NCI-H748 (cell line): Measurements from ENCODE around the gene CPNE5.

Experiments
- DNase-seq: peaks from one replicate; lab custom pipeline; 2025; ENCODE audit not compliant: unreplicated experiment; lab: John Stamatoyannopoulos, UW

Gene CPNE5

DNA sequence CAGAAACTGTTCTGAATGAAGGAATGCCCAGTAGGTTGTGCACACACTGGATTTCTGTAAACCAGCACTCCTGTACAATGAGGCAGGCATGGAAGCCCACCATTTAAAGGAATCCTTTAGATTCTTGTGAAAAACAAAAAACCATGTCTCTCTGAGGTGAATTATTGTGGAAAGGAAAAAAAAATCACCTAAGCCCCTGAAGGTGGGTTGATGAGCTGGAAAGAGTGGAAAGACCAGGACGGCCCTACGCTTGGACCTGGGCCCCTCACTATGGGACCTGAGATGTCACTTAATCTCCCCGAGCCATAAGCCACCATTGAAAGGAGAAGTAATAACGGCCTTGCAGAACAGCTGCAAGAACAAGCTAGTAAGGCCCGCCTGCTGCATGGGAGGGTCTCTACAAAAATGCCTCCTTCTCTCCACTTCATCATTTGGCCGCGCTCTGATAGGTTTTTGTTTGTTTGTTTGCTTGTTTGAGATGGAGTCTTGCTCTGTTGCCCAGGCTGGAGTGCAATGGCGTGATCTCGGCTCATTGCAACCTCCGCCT, 72.8 kb downstream of the CPNE5 start:
- DNase-seq = no peak

DNA sequence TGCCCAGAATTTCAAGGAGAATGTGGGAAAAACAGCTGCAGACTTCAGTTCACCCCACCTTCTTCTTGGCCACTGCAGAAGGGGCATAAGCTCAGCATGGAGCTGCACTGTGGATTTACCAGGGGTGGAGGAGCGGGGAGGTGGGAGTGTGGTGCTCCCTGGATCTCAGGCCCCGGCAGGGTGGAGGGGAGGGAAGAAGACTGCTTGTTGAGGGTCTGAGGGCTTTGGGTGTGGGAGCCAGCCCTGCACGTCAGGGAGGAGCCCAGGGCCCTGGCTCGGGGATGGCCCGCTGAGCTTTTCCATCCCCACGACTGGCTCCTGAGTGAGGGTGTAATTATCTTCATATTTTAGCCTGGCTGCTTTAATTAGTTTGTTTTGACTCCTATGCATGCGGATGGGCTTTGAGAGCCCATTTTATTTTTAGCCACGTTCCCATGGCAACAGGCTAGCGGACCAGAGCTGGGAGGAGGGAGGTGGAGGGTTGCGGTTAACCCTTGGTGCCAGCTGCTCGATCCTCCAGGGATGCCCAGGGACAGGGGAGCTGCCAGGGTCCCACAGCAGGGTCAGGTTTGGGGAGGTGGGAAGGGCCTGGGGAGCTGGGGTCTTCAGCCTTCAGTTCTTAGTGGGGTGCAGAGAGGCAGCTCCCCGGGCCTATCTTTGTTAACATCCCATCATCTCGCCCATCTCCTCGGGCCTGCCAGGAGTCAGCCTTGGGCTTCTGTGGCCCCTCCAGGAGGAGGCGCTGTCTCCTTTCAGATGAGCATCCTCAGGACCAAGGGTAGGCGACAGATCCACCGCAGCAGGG, 73.4 kb downstream of the CPNE5 start:
- peak; percentile 95 for DNase-seq

DNA sequence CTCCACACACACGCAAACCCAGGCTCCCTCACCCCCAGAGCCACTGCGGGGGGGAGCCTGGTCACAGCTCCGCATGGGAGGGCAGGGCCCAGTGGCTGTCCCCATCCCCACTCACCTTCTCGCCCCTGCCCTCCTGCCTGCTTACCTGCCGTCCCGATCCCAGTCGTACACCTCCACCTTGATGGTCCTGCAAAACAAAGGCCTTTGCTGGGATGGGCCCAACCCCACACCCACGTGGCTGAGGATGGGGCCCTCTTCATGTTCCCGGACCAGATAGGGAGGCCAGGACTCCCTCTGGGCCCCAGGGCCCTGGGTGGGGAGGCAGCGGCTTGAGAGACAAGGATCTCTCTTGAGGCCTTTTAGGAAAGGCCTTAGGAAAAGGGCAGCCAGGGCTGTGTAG, 74.1 kb downstream of the CPNE5 start:
- DNase-seq = no peak

DNA sequence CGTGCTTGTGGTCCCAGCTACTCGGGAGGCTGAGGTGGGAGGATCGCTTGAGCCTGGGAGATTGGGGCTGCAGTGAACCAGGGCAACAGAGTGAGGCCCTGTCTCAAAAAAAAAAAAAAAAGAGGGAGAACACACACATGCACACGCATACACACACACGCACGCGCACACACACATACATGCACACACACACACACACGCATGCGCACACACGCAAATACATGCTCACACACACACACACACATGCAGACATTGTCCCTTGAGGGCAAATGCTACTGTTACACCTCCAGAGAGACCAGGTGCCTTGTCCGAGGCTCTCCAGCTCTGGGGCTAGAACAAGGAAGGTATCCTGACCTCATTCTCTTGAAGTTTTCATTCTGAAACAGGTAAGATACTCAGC, 77.1 kb downstream of the CPNE5 start:
- DNase-seq = no peak

DNA sequence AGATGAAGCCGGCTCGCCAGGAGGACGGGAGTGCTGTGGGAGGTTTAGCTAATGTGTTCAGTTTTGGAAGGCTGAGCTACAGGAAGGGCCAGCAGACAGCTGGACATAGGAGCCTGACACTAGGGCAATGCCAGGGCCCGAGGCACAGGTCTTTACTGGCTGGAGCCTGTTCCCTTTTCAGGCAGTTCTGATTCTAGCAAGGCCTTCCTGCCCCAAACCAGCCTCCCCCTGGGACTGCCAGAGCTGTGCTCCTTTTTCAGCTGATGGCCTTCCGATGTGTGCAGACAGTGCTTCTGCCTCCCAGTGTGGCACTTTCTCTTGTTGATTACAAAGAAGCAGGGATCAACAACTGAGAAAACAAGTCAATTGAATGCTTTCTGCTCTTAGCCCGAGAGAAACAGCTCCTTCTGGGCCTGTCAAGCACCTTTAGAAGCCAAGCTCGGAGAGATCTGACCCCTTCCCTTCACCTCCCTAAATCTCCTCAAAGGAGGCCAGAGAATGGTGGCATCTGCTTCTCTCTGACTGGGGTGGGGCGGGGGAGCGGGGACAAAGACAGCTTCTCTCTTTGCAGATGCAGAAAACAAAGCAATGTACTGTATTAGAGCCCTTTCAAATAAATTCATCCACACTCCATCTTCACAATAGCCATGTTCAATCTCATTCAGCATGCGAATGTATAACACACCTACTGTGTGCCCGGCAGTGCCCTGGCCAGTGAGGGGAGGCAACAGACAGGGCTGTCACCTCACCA, 78.4 kb downstream of the CPNE5 start:
- no peak for DNase-seq

DNA sequence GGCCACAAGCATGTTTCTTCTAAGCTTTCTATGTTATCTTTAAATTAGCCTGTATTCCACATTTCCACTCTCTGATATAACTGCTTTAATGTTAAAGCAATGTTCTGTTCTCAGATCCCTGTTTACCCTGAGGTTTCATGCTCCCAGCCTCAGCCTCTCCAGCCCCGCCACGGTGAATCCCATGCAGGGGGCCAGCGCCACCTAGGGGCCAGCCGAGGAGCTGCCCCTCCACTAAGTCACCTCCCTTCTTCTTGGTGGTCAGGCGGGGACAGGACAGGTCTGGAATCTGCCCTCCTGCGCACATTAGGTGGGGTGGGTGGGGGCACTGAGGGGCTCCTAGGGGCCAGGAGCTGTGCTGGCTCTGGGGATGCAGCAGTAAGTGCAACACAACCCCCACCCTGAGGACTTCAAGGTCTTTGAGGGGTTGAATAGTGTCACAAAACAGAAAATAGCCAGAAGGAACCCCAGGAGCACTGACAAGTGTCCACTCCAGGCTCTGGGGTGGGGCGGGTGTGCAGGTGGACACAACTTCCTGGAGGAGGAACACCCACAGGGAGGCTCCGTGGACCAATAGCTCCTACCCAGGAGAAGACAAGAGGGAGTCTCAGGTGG, 80.0 kb downstream of the CPNE5 start:
- DNase-seq = peak; percentile 77

DNA sequence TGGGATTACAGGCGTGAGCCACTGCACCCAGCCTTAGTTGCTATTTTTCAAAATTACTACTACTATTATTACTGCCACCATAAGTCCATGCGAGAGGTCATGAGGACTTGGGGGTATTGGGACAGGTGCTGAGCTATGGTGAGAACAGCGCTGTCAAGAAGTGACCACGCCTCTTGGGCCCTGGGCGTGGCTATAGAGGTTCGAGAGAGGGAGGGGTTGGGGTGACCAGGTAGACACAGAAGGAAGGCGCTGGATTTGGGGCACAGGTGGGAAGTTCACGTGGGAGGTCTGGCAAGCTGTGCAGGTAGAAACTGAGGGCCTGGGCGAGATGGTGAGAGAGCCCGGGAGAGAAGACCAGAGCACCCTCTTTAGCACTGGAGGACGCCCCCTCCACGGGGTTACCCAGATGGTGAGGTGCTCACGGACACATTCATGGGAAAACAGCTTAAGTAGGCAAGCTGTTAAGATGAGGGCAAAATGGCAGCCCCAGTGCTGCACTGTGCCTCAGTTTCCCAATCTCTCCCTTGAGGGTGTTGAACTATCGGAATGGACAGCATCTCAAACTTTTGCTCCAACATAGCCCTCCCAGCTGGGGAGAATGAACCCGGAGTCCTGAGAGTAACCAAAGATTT, 80.6 kb downstream of the CPNE5 start:
- DNase-seq = peak; percentile 39

DNA sequence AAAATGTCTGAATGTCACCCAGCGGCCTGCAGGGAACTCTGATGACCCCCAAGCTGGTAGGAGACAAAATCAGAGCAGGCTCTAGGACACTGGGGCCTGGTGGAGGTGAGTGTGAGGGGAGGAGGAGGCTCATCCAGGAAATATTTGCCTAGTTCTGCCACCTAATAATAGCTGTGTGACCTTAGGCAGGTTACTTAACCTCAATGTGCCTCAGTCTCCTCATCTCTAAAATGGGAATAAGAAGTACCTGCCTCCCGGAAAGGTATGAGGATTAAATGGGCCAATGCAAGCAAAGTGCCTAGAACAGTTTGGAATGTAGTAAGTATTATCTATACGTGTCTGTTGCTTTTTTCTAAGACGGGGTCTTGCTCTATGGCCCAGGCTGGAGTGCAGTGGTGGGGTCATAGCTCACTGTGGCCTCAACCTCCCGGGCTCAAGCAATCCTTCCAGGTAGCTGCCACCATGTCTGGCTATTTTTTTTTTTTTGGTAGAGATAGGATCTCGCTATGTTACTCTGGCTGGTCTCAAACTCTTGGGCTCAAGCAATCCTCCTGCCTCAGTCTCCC, 81.2 kb downstream of the CPNE5 start:
- no peak for DNase-seq

DNA sequence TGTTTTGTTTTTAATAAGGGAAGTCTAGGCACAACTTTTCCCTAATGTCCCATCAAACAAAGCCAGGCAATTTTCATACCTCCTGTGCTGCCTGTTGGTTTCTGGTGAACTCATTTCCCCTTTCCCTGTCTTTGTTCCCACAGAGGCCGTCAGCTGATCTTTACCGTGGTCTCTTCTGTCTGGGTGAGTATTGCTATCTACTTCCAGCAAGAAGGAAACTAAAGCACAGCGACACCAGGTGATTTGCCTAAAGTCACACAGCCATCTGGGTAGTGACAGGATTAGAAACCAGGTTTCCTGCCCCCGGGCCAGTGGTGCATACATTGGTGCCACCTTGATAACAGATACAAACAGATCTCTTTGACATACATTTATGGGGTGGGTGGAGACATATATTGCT, 82.0 kb downstream of the CPNE5 start:
- DNase-seq = no peak

DNA sequence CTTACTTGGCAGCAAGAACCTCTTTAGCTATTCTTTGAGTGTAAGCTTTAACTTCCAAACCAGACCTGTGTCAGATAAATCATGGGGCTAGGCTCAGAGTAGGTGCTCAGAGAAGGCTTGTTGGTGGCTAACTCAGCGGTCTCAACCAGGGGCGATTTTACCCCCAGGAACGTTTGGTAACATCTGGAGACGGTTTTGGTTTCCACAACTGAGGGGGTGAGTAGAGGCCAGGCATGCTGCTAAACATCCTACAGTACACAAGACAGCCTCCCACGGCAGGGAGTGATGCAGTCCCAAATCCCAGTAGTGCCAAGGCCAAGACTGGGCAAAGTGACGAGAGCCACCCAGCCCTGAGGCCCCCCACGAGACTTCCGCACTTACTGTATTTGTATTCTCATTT, 82.5 kb downstream of the CPNE5 start:
- DNase-seq = no peak

DNA sequence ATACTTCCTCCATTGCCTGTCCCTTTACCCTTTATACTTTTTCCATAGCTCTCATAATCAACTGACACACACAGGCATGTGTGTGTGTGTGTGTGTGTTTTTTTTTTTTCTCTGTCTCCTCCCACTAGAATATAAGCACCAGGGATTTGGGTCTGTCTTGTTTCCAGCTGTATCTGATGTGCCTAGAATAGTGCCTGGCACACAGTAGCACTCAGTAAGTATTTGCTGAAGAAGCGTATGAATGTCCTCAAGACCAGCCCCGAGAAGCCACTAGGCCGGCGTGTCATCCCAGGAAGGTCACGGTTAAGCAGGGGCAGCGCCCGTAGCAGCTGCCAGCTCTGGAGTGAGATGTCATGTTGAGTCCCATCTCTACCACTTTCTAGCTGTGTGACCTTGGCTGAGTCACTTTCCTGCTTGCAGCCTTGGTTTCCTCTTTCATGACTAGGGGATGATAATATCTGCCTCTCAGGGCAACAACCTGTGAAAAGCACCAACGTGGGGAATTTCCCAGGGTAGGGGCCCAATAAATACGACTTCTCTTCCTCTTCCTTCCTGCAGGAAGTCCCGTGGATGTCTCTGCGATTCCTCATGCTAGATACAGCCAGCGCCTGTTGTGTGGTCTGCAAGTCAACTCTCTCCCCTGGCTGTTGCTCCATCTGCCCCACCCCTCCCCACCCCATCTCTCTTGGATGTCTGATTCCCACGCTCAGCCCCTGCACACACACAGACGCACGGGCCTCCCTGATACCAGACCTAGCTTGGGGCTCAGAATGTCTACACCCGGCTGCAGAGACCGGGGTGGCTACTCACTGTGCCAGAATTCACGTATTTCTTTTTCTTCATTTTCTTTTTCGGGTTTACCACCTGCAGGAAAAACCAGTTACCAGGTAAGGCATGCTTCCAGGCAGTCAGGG, 83.6 kb downstream of the CPNE5 start:
- DNase-seq = no peak

DNA sequence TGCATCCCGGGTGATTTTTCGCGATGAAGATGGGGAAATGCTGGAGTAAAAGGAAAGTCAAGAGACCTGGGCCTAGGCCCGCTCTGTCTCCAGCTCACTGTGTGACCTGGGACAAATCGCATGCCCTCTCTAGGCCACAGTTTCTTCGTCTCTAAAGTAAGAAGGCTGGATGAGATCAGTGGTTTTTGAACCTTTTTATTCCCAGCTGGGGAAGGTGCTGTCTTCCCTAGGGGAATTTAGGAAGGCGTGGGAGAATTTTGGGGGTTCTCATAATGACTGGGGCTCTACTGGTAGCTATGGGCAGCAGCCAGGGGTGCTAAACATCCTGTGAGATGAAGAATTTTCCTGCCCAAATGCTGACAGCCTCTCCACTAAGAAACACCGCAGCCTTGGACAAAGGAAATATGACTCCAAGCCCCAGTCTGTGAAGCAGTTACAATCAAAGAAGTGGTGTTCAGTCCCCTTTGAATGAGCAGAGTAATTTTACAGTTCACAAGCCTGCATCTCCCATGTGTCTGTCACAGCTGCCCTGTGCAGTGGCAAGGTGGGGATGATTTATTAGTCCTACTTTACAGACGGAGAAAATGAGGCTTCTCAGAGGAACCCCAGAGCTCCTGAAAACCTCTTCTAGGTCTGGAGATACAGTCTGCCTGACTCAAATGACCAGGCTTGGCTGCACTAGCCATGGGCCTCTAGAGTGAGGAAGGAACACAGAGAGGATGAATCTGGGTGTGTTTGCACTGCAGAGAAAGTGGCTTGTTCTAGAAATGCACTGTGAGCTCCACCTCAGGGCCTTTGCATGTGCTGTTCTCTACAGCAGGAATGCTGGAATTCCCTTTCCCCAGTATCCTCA, 84.4 kb downstream of the CPNE5 start:
- no peak for DNase-seq

DNA sequence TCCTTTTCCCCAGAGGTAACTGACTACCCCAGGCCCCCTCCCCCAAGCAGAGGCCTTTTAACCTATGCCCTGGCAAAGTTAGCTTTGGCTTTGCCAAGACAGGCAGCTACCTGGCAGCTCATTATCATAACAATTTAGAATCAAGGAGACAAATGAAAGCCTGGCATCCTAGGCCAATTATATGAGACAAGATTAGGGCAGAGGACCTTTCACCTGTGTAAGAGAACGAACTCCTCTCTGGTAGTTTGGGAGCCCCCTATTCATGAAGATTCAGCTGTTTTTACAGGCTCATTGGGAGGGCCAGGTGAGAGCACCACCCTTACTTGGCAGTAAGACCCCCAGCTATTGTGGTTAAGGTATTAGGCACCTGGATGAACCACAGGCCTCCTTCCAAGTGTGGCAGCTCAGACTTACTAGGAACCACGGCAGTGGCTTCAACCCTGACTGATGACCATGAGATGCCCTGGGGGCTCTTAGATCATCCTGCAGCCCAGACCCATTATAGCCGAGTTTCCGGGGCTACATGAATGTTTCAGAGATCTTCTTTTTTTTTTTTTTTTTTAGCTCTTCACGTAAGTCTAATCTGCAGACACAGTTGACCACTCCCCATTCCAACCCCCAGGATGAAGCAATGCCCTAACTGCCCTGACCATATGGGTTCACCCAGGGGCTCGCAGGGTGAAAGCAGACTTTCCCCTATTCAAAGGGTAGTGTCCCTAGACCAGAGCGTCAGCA, 85.4 kb downstream of the CPNE5 start:
- DNase-seq = no peak

DNA sequence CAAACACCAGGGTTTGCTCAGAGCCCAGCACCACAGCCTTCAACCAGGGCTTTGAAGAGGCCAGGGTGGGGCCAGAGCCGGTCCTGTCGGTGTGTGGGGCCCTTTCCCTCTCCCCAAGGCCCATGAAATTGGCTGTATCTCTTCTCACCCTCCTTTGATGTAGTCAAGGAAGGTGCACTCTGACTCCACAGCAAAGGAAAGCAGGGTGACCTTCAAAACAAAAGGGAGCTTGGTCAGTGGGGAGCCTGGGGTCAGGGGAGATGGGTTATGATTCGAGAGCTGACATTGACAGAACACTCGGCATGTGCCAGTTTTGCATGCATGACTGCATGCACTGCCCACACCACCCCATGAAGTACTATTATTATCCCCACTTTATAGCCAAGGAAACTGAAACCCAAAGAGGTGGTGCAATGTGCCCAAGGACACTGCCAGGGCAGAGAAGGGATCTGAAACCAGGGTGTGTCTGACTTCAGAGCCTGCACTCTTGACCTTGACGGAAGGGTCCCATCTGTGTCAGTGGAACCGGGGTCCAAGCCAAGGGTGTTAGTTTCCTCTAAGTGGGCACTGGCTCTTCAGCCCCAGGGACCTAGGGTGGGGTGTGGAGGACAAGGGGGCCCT, 86.2 kb downstream of the CPNE5 start:
- DNase-seq = no peak

DNA sequence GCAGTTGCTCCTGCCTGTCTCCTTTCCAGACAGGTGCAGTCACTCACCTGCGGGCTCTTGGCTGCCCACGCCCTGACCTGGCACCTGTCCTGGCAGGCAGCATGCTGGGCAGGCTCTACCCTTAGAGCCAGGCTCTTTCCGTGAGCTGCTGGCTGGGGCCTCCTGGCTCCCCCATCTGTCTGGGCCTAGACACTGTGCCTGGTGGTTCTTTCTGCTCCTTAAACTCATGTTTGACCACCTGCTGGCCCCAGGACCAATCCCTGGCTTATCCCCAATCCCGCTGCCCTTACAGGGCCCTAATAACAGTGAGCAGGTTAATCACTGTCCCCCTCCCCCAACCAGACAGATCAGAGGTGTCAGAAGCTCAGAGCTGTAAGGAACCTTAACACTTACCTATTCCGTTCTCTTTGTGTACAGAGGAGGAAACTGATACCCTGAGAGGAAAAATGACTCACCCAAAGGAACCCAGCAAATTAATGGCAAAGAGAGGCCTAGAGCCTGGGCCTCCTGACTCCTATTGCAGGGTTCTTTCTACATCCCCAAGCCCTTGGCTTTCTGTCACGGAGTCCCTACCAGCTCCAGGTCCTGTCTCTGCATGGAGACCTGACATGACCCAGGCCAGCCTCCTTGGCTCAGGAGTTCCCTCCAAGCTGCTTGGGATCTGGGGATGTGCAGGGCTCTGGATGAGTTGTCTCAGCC, 86.9 kb downstream of the CPNE5 start:
- peak; percentile 30 for DNase-seq

DNA sequence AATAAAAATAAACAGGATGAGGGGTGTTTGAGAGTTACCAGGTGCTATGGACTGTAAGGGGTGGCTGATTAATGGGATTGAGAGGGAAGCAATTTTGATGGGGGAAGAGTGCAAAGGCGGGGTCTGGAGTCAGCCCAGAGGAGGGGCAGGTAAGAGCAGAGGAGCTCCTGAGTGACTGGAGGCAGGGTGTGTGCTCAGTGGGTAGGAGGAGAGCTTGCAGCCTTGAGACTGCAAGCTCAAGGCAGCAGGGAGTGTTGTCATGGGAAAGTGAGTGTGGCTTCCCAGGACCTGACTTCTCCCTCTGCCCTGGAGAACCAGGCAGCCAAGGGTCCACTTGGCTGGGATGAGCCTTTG, 87.4 kb downstream of the CPNE5 start:
- no peak for DNase-seq

DNA sequence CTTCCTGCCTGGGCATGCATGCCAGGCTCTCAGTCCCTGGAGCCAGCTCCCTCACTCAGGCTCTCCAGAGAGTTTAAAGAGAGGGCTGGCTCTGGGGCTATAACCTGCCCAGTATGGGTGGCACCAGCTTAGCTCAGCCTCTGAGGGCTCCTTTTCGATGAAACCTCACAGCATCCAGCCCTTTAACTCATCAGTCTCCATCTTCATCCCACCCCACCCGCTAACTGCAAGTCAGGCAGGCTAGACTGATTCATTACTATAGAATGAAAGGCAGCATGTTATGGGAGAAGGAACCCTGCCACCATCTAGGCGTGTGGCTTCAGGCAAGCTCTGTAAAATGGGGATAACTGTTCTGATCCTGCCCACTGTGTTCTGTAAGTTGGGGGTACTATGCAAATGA, 88.2 kb downstream of the CPNE5 start:
- no peak for DNase-seq
